ENCODE data around the gene TBX4.

TBX4 gene

DNA sequence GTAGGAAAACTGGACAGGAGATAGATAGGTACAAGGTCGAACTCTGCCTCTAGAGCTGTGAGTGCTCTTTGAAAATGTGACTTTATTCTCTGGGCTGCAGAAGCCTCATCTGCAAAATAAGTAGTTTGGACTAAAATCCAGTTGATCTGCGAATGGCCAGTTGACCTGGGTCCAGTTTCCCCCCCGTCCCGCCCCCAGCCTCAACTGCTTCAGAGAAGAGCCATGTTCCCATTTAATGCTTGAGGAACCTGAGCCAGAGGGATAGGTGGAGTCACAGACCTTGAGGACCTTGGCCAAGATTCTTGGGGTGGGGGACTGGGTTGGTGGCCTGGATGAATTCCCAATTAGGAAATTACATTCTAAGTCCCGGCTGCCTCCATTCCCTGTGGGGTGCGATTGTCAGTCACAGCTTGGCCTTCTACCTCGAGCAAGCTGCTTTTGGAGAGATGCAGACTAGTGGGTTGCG, 38.5 kb upstream of the TBX4 start:
- DNase-seq (ENCODE audit: low read depth), result no peak
- no peak overlapping the region for H3K4me3 ChIP-seq (replicated peaks; ENCODE audit: low read depth, low read length)
- TF ChIP-seq, protein P1, sequence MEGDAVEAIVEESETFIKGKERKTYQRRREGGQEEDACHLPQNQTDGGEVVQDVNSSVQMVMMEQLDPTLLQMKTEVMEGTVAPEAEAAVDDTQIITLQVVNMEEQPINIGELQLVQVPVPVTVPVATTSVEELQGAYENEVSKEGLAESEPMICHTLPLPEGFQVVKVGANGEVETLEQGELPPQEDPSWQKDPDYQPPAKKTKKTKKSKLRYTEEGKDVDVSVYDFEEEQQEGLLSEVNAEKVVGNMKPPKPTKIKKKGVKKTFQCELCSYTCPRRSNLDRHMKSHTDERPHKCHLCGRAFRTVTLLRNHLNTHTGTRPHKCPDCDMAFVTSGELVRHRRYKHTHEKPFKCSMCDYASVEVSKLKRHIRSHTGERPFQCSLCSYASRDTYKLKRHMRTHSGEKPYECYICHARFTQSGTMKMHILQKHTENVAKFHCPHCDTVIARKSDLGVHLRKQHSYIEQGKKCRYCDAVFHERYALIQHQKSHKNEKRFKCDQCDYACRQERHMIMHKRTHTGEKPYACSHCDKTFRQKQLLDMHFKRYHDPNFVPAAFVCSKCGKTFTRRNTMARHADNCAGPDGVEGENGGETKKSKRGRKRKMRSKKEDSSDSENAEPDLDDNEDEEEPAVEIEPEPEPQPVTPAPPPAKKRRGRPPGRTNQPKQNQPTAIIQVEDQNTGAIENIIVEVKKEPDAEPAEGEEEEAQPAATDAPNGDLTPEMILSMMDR (IDR thresholded peaks at IDR 0.05; ENCODE audit: low read length, missing control alignments), result no peak

DNA sequence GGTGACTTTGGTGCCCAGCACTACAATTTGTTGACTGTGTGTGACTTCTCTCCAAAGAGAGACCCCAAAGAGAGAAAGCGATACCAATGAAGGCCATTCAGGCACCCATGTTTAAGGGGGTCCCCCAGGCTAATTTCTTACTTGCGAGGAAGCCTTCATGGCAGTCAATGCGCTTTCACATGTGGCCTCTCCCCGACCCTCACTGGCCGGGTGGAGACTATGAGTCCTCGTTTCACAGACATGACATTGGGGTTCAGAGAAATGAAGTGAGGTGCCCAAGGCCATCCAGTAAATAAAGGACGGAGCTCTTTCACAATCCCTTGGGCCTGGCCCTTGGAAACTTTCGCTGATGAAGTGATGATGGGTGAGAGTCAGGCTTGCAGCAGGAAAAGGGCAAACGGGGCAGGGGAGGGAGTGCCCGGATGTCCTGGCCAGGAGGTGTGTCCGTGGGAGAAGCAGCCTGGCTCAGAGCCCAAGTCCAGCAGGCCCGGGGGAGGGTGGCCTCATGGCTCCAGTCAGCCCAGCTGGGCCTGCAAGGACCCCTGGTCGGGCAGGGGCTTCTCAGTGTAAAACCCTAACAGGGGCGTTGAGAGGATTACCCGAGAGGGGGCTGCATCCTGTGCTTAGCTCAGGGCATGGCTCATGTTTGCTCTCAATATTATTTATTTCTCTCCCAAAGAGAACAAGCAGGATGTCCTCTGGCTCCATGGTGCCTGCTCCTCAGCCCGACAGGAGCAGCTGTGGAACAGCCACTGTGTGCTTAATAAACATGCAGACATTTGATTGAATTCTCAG, 37.9 kb upstream of the TBX4 start:
- no peak overlapping the region for H3K4me3 ChIP-seq (replicated peaks; ENCODE audit: low read depth, low read length)
- TF ChIP-seq, protein P1 (IDR thresholded peaks at IDR 0.05; ENCODE audit: low read length, missing control alignments), result no peak
- no peak for DNase-seq (ENCODE audit: low read depth)

DNA sequence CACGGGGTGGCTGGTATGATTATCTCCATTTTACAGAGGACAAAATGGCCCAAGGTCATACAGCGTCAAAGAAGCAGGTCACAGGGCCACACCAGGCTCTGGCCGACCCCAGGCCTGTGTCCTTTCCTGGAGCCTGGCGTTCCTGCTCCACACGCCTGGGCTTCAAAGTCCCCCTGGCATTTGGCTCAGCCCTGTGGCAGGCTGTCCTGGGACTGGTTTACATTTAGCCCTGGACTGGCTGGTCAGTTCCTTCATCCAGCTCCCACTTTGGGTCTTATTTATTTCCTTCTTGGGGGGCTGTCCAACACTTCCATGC, 37.3 kb upstream of the TBX4 start:
- no peak for DNase-seq (ENCODE audit: low read depth)
- TF ChIP-seq, protein P1 (IDR thresholded peaks at IDR 0.05; ENCODE audit: low read length, missing control alignments), result no peak
- H3K4me3 ChIP-seq (replicated peaks; ENCODE audit: low read depth, low read length), result no peak overlapping the region

DNA sequence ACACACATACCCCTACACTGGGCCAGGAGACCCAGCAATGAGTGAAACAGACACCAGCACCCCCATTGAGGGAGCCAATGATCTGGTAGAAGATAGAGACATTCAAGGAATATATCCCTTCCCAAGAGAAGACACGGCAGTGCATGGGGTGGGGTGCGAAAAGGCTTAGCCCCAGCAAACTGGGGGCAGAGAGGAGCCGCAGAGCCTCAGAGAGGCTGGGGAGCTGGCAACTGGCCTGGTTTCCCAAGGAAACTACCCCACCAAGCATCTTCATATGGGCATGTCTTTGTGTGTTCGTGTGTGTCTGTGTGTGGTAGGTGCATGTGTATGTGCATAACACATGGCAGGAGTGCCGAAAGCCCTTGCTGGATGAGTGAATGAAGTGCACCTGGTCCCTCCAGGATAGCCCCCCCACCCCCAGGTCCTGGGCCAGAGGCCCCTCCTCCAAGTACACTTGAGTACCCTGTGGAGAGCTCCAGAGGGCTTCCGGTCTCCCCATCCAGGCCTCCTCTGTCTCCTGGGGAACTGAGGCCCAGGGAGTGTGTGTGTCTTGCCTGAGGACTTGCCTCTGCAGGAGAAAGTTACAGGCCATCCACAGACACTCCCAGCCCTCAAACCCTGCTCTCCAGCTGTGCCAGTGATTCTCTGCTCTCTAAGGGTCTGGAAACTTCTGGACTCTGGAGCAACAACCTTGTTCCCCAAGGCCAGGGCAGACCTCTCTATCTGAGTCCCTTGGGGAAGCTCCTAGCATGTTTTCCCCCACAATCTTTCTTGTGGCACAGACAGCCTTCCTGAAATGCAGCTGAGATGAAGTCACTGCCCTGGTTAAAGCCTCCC, 36.6 kb upstream of the TBX4 start:
- TF ChIP-seq, protein P1 (IDR thresholded peaks at IDR 0.05; ENCODE audit: low read length, missing control alignments), result no peak
- no peak overlapping the region for H3K4me3 ChIP-seq (replicated peaks; ENCODE audit: low read depth, low read length)
- DNase-seq (ENCODE audit: low read depth), result no peak

DNA sequence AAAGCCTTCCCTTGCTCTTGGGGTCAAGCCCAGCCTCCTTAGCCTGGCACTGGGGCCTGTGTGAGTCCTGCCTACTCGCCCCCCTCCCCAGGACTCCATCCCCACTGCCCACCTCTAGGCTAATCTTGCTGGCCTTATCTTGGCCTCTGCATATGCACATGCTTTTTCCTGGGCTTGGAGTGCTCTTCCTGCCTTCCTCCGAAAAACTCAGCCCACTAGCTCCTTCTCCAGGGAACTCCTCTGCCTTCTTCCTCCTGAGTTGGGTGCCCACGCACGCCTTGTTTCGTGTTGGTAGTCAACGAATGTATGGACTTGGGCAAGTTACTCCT, 36.0 kb upstream of the TBX4 start:
- TF ChIP-seq, protein P1 (IDR thresholded peaks at IDR 0.05; ENCODE audit: low read length, missing control alignments), result no peak
- H3K4me3 ChIP-seq (replicated peaks; ENCODE audit: low read depth, low read length), result no peak overlapping the region
- DNase-seq (ENCODE audit: low read depth), result no peak

DNA sequence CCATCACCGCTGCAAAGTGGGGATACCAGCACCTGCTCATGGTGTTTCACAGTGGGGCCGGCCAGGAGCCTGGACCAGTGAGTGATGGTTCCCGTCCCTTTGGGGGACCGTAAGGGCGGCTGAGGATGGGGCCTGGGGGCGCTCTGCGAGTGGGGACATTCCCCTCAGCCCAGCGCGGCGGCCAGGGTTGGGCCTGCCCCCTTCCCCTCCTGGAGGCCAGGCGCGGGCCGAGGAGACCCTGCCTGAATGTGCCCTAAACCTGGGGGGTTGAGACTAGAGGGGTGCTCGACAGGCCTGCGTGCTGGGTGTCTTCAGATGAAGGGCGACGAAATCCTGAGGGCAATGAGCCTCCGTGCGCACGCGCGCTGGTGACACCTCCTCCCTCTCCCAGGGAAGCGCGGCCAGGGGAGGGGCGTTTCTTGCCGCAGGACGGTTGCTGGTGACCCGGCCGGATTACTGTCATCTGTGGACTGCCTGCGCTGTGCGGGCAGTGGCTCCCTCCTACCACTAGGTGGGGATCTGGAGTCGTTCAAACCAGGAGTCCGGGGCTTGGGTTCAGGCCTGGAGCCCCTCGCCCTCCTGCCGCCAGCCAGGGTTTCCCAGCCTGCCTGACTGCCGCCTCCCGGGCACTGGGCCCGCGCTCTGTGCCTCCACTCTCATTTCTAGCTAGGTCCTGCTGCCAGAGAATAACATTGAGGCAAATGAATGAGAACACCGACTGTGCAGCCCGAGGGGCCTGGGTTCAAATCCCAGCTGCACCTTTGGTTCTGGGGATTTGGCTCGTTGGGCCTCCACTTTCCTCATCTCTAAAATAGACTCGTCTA, 35.5 kb upstream of the TBX4 start:
- peak overlapping the region; percentile 22 for H3K4me3 ChIP-seq (replicated peaks; ENCODE audit: low read depth, low read length)
- TF ChIP-seq, protein P1 (IDR thresholded peaks at IDR 0.05; ENCODE audit: low read length, missing control alignments), result peak; percentile 90
- DNase-seq (ENCODE audit: low read depth), result peak; percentile 87

Data from fibroblast of pulmonary artery (primary cell).